Measurements from ENCODE around the gene C5orf46. TPM values are rescaled to one million over a fixed set of nuclear protein-coding genes. Genes with fewer than 3 reads are reported as not detected.

C5orf46 gene
- total and polyA plus RNA-seq, 2 donors (not counting 3 experiments of a cell fraction or from before 2014, with no cell fraction given) = 0.66 TPM; not detected in 1

DNA sequence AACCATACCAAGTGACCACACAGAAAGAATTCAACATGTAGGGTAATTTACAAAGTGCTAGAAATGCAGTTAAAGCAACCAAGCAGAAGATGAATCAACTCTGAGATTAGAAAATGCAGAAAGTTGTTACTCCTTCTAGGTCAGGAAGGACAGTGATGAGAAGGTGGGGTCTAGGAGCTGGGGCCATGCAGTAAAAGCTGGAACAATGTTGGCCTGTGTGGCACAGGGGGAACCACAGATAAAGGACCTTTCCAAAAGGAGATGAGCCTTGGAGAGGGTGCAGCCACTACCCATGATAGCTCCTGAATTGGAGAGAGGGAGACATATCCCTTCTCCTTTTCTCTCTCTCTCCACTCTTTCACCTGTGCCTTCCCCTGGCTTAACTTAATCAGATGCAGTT, 30.2 kb downstream of the C5orf46 start:
- H3K9me1 ChIP-seq (replicated peaks; ENCODE audit: control insufficient read depth, extremely low read depth, insufficient read depth, low read length) = no peaks in the 10 kb centered on the region
- CTCF ChIA-PET = interaction anchor here (1.0 kb wide), 1 partner anchor 11 kb away, joined by 4 read pairs; no protein-coding TSS in a partner anchor
- BruUV-seq (replicated peaks) = no TSS peak
- H3K4me3 ChIP-seq (replicated peaks in 1 of 3; ENCODE audit: insufficient read depth in 1 of 3, low read depth in 1 of 3, low read length in 3 of 3) = no peak overlapping the region
- DNase-seq (ENCODE audit: low read depth, low spot score) = no peak
- H3K4me2 ChIP-seq (ENCODE audit: insufficient read depth, low read length) = no peak overlapping the region
- POLR2A ChIA-PET = no interaction called here
- H3K79me2 ChIP-seq (ENCODE audit: control insufficient read depth, insufficient read depth, low read length) = no peaks in the 10 kb centered on the region
- H3K4me1 ChIP-seq (ENCODE audit: control insufficient read depth, extremely low read depth, insufficient read depth, low read length) = no peaks in the 10 kb centered on the region
- no peak overlapping the region for H2AFZ ChIP-seq (ENCODE audit: low read depth, low read length)
- intact Hi-C loops (cut with micrococcal nuclease) (no loop called here), dilution Hi-C loops (cut with MboI; ENCODE audit: extremely low pct_ligation_motif_present, low sequenced_read_pairs) (no loop called here)
- no peak overlapping the region for H3K27ac ChIP-seq (ENCODE audit: insufficient read depth, low read depth, low read length)
- no peak overlapping the region for H3K9ac ChIP-seq (replicated peaks; ENCODE audit: extremely low read depth, insufficient read depth, low read length)
- peaks cover 4 to 6% of the 10 kb centered on the region in 2 experiments for H3K27me3 ChIP-seq (ENCODE audit: control insufficient read depth in 2 of 2, insufficient read depth in 2 of 2, low read length in 2 of 2)
- no peaks in the 10 kb centered on the region for H3K36me3 ChIP-seq (ENCODE audit: control insufficient read depth in 2 of 2, extremely low read depth in 1 of 2, insufficient read depth in 2 of 2, low read length in 2 of 2)
- no peaks in the 10 kb centered on the region for H4K20me1 ChIP-seq (replicated peaks; ENCODE audit: control insufficient read depth, extremely low read depth, insufficient read depth, low read length)
- TF ChIP-seq, protein P1, sequence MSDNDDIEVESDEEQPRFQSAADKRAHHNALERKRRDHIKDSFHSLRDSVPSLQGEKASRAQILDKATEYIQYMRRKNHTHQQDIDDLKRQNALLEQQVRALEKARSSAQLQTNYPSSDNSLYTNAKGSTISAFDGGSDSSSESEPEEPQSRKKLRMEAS (IDR thresholded peaks at IDR 0.05; ENCODE audit: insufficient read depth, insufficient read length) = no peak
- no peak for TF ChIP-seq CTCF (IDR thresholded peaks at IDR 0.05; ENCODE audit: extremely low read depth in 1 of 2, insufficient read depth in 1 of 2, low read depth in 1 of 2, low read length in 2 of 2)
- no peak for TF ChIP-seq POLR2AphosphoS5 (IDR thresholded peaks at IDR 0.05; ENCODE audit: insufficient read depth, low read depth, low read length)
- no peak for TF ChIP-seq POLR2A (IDR thresholded peaks at IDR 0.05; ENCODE audit: low read depth, low read length)
- TF ChIP-seq FOS (IDR thresholded peaks at IDR 0.05; ENCODE audit: borderline replicate concordance, insufficient read depth, low read length) = no peak
- no peak for TF ChIP-seq EZH2 (IDR thresholded peaks at IDR 0.05; ENCODE audit: borderline replicate concordance, low read depth, low read length, severe bottlenecking)
- TF ChIP-seq MYC (IDR thresholded peaks at IDR 0.05; ENCODE audit: low read depth, low read length) = no peak
- no peak for TF ChIP-seq GATA2 (IDR thresholded peaks at IDR 0.05; ENCODE audit: insufficient read depth, insufficient read length, low read depth, low read length)
- TF ChIP-seq JUN (IDR thresholded peaks at IDR 0.05; ENCODE audit: borderline replicate concordance, insufficient read depth, insufficient read length, low read depth) = no peak
- FAIRE-seq = no peak
- H3K9me3 ChIP-seq (replicated peaks; ENCODE audit: control insufficient read depth, insufficient read depth, low read length) = no peaks in the 10 kb centered on the region

Measured in endothelial cell of umbilical vein (primary cell).